HepG2 (cell line): Measurements from ENCODE around the gene KCNIP3. TPM values are rescaled to one million over a fixed set of nuclear protein-coding genes. Genes with fewer than 3 reads are reported as not detected.

Source experiments
- ATAC-seq: fragments of 200-7000 bp; cut with Tn5 transposase; 3 replicates; pipeline ENCODE4 v1.9.1; 2020; ENCODE audit warnings: mild to moderate bottlenecking, moderate library complexity
- BruUV-seq: library from RNA; stranded (reverse); fragments of 400-500 nt; replicated peaks from 2 replicates; lab custom pipeline; 2021; lab: Mats Ljungman, UMichigan
- CTCF ChIA-PET: fragments of 300-600 bp; formaldehyde crosslinking; extraction: SDS; loops from one replicate; lab custom pipeline; 2021; ENCODE audit warnings: low total read pairs, inconsistent platforms, low intra/inter-chr PET ratio; lab: Yijun Ruan, JAX
- POLR2A ChIA-PET: fragments of 350-600 bp; sonication (Branson Sonifier 250); formaldehyde crosslinking; loops from one replicate; lab custom pipeline; 2020; ENCODE audit warnings: antibody characterized with exemption, inconsistent platforms; lab: Yijun Ruan, JAX
- DNase-seq: peaks from one replicate; pipeline ENCODE4 v3.0.0-alpha.2; 2015; ENCODE audit warnings: low spot score
- FAIRE-seq: peaks from 3 replicates; lab custom pipeline; 2011; peaks lifted over from hg19 to GRCh38; lab: Jason Lieb, UNC
- H2AFZ ChIP-seq: one replicate; pipeline ENCODE4 v1.6.1; 2011; ENCODE audit warnings: low read length, inconsistent platforms
- H3K27ac ChIP-seq: fragments of 300-600 bp; 3 replicates; pipeline ENCODE4 v1.8.0; 2011; ENCODE audit warnings: mixed run types, mild to moderate bottlenecking, mixed read lengths, low read length, inconsistent platforms; ENCODE audit not compliant: insufficient read depth; ENCODE audit errors: extremely low read length
- H3K27me3 ChIP-seq, 2 experiments: fragments of 200-600 bp in 1 of 2; 2 replicates in 1 of 2; 3 replicates in 1 of 2; pipeline versions ENCODE4 v1.6.0 to v1.8.0; 2011; ENCODE audit warnings: low read length in 2 of 2, mild to moderate bottlenecking in 2 of 2, moderate library complexity in 2 of 2, inconsistent platforms in 1 of 2; ENCODE audit not compliant: insufficient read depth in 2 of 2, control insufficient read depth in 1 of 2
- H3K36me3 ChIP-seq, 2 experiments: fragments of 200-600 bp in 1 of 2; replicated peaks in 1 of 2; 2 replicates in 1 of 2; 3 replicates in 1 of 2; pipeline versions ENCODE4 v1.5.1 to v1.8.0; 2011; ENCODE audit warnings: low read length in 2 of 2, inconsistent platforms in 1 of 2; ENCODE audit not compliant: insufficient read depth in 2 of 2, control insufficient read depth in 1 of 2
- H3K4me1 ChIP-seq: 2 replicates; pipeline ENCODE4 v1.5.1; 2012; ENCODE audit warnings: low read length, inconsistent platforms; ENCODE audit not compliant: insufficient read depth
- H3K4me2 ChIP-seq: 2 replicates; pipeline ENCODE4 v1.6.0; 2011; ENCODE audit warnings: low read depth, low read length, inconsistent platforms
- H3K4me3 ChIP-seq, 3 experiments: fragments of 200-600 bp in 1 of 3; sonication (generic), shearing (Covaris generic) in 1 of 3; replicated peaks in 1 of 3; 2 replicates each; pipeline ENCODE4 v1.5.1; 2011 to 2016; ENCODE audit warnings: low read length in 3 of 3, inconsistent platforms in 2 of 3, low read depth in 2 of 3, mild to moderate bottlenecking in 2 of 3, control low read depth in 1 of 3, mixed read lengths in 1 of 3; ENCODE audit not compliant: insufficient read depth in 1 of 3
- H3K79me2 ChIP-seq: one replicate; pipeline ENCODE4 v1.6.1; 2011; ENCODE audit warnings: low read length, inconsistent platforms; ENCODE audit not compliant: insufficient read depth
- H3K9ac ChIP-seq: 2 replicates; pipeline ENCODE4 v1.6.0; 2011; ENCODE audit warnings: mild to moderate bottlenecking, low read depth, low read length, inconsistent platforms; ENCODE audit not compliant: insufficient read depth
- H3K9me3 ChIP-seq: 2 replicates; pipeline ENCODE4 v1.5.1; 2012; ENCODE audit warnings: mild to moderate bottlenecking, low read length
- H4K20me1 ChIP-seq: 2 replicates; pipeline ENCODE4 v1.6.0; 2011; ENCODE audit warnings: inconsistent platforms, mild to moderate bottlenecking, low read length, moderate library complexity; ENCODE audit not compliant: insufficient read depth
- ARID2 ChIP-seq: sonication (generic); formaldehyde crosslinking; IDR thresholded peaks from 2 replicates; pipeline ENCODE4 v1.8.1; 2022; ENCODE audit warnings: mild to moderate bottlenecking, missing genetic modification reagents, borderline replicate concordance
- CENPX ChIP-seq: sonication (generic); formaldehyde crosslinking; IDR thresholded peaks from 2 replicates; pipeline ENCODE4 v1.9.0; 2021; ENCODE audit warnings: mild to moderate bottlenecking, missing genetic modification reagents, moderate library complexity
- EHMT2 ChIP-seq: fragments of 200-600 bp; sonication (generic); IDR thresholded peaks from 2 replicates; pipeline ENCODE4 v1.7.0; 2017; ENCODE audit warnings: antibody characterized with exemption, low read depth, low read length, borderline replicate concordance
- IRF2 ChIP-seq: IDR thresholded peaks from 2 replicates; pipeline ENCODE4 v1.6.1; 2018; ENCODE audit warnings: missing genetic modification reagents, missing compliant biosample characterization
- MAFG ChIP-seq: sonication (generic); formaldehyde crosslinking; IDR thresholded peaks from 2 replicates; pipeline ENCODE4 v1.5.1; 2020; ENCODE audit warnings: mild to moderate bottlenecking, missing genetic modification reagents
- MIER2 ChIP-seq: IDR thresholded peaks from 2 replicates; pipeline ENCODE4 v1.6.1; 2016; ENCODE audit warnings: missing biosample characterization, missing genetic modification reagents
- MTA1 ChIP-seq: sonication (generic); formaldehyde crosslinking; IDR thresholded peaks from 2 replicates; pipeline ENCODE4 v1.4.0; 2020; ENCODE audit warnings: missing genetic modification reagents, mild to moderate bottlenecking, borderline replicate concordance
- ZNF792 ChIP-seq: IDR thresholded peaks from 2 replicates; pipeline ENCODE4 v1.6.1; 2016
- WGBS: methylation state at CpG from one replicate; pipeline ENCODE4 v1.1.6; 2017; ENCODE audit warnings: low lambda C conversion rate; 5-methylcytosine and 5-hydroxymethylcytosine counted together
- in situ Hi-C: cut with HindIII; loops from 2 replicates; pipeline ENCODE4 v1.10.0; 2017; ENCODE audit warnings: low pct_unique_long_range_greater_than_20kb; ENCODE audit not compliant: extremely low pct_ligation_motif_present
- intact Hi-C: fragments of 100-400 bp; cut with micrococcal nuclease; formaldehyde crosslinking; loops from one replicate; pipeline ENCODE4 v1.10.0; 2022; ENCODE audit not compliant: unreplicated experiment
- polyA plus RNA-seq, 8 experiments: library from polyadenylated mRNA; depleted of rRNA in 3 of 8; stranded (reverse) in 7 of 8; unstranded in 1 of 8; fragments of >200 nt; fragmentation: Illumina TruSeq in 4 of 8; extraction: Trizol in 4 of 8; gene quantifications; 2 replicates each; pipeline versions ENCODE4 v1.2.1 to v1.2.3, GENCODE V29; 2011 to 2016; ENCODE audit warnings: low read depth in 4 of 8, missing spikeins in 1 of 8, mixed read lengths in 1 of 8; ENCODE audit not compliant: insufficient read depth in 1 of 8
- total RNA-seq, 5 experiments: library from RNA; depleted of rRNA; stranded (reverse); fragments of >200 nt; fragmentation: Illumina TruSeq; extraction: Trizol; gene quantifications; 2 replicates each; pipeline ENCODE4 v1.2.3, GENCODE V29; 2016; ENCODE audit warnings: low read depth in 1 of 5
- TF ChIP-seq, protein P1 (sequence below), 2 experiments: IDR thresholded peaks; 2 replicates each; pipeline ENCODE4 v1.6.1; 2011 to 2012; ENCODE audit warnings: low read length in 2 of 2, borderline replicate concordance in 1 of 2, low read depth in 1 of 2, mild to moderate bottlenecking in 1 of 2, moderate library complexity in 1 of 2
- TF ChIP-seq, protein P2 (sequence below): sonication (generic); formaldehyde crosslinking; IDR thresholded peaks from 2 replicates; pipeline ENCODE4 v1.5.1; 2020; ENCODE audit warnings: mild to moderate bottlenecking, missing genetic modification reagents, moderate library complexity
- TF ChIP-seq, protein P3 (sequence below): sonication (generic); formaldehyde crosslinking; IDR thresholded peaks from 2 replicates; pipeline ENCODE4 v1.4.0; 2020; ENCODE audit warnings: missing genetic modification reagents

KCNIP3 gene
- total and polyA plus RNA-seq, 2 of the 13 experiments (the other 11 are each of a cell fraction or from before 2014, with no cell fraction given) = not detected

DNA sequence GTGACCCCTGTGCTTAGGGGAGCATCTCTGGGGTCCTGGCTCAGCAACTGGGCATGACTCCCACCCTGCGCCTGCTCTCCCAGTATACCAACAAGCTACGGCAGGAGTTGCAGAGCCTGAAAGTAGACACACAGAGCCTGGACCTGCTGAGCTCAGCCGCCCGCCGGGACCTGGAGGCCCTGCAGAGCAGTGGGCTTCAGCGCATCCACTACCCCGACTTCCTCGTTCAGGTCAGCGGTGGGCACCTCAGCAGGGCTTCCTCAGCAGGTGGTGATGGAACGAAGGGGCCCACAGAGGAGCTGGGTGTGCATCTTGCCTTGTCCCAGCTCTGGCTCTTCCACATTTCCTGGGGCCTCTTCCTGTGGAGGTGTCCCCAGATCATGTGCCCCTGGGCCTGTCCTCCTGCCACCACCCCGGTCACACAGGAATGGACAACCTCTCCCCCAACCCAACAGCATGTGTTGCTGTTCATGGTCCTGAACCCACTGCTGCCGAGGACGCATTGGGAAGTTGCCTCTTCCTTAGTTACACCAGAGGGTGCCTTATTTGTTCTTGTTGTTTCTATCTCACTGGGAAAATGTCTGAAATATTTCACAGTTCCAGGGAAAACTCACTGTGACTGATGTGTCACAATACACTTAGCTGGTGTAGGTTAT is 12.1 kb upstream of the KCNIP3 start:
- ChIA-PET CTCF (no interaction called here), POLR2A (no interaction called here)
- H3K27ac ChIP-seq = no peak overlapping the region
- ATAC-seq = no peak
- intact Hi-C loops (no loop called here), in situ Hi-C loops (no loop called here)
- no peak overlapping the region for H3K9ac ChIP-seq
- no peaks in the 10 kb centered on the region for H3K4me1 ChIP-seq
- H3K27me3 ChIP-seq = peaks cover 3 to 16% of the 10 kb centered on the region in 2 experiments; a peak in 4 of 5 replicates
- no peaks in the 10 kb centered on the region; the same call in 1 of the 2 replicates for H4K20me1 ChIP-seq
- H3K4me2 ChIP-seq = no peak overlapping the region
- no peaks in the 10 kb centered on the region for H3K36me3 ChIP-seq
- WGBS = 32% methylated on average over 5 of the region's 13 CpGs
- H3K79me2 ChIP-seq = no peaks in the 10 kb centered on the region
- H3K4me3 ChIP-seq = no peak overlapping the region
- no peaks in the 10 kb centered on the region for H3K9me3 ChIP-seq
- DNase-seq = no peak
- BruUV-seq = no TSS peak
- no peak for FAIRE-seq
- H2AFZ ChIP-seq = no peak overlapping the region
- TF ChIP-seq IRF2 (no peak), EHMT2 (no peak; the same call in 1 of the 2 replicates), MAFG (no peak), MIER2 (CRISPR knock-in tag) (peak; percentile 92), CENPX (CRISPR knock-in tag) (no peak), MTA1 (CRISPR knock-in tag) (no peak), ARID2 (CRISPR knock-in tag) (no peak), ZNF792 (CRISPR knock-in tag) (no peak)
- TF ChIP-seq, protein P1, sequence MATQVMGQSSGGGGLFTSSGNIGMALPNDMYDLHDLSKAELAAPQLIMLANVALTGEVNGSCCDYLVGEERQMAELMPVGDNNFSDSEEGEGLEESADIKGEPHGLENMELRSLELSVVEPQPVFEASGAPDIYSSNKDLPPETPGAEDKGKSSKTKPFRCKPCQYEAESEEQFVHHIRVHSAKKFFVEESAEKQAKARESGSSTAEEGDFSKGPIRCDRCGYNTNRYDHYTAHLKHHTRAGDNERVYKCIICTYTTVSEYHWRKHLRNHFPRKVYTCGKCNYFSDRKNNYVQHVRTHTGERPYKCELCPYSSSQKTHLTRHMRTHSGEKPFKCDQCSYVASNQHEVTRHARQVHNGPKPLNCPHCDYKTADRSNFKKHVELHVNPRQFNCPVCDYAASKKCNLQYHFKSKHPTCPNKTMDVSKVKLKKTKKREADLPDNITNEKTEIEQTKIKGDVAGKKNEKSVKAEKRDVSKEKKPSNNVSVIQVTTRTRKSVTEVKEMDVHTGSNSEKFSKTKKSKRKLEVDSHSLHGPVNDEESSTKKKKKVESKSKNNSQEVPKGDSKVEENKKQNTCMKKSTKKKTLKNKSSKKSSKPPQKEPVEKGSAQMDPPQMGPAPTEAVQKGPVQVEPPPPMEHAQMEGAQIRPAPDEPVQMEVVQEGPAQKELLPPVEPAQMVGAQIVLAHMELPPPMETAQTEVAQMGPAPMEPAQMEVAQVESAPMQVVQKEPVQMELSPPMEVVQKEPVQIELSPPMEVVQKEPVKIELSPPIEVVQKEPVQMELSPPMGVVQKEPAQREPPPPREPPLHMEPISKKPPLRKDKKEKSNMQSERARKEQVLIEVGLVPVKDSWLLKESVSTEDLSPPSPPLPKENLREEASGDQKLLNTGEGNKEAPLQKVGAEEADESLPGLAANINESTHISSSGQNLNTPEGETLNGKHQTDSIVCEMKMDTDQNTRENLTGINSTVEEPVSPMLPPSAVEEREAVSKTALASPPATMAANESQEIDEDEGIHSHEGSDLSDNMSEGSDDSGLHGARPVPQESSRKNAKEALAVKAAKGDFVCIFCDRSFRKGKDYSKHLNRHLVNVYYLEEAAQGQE (IDR thresholded peaks at IDR 0.05; ENCODE audit: borderline replicate concordance in 1 of 2, low read depth in 1 of 2, low read length in 2 of 2) = peak; percentile 61 to 90
- TF ChIP-seq, protein P2, sequence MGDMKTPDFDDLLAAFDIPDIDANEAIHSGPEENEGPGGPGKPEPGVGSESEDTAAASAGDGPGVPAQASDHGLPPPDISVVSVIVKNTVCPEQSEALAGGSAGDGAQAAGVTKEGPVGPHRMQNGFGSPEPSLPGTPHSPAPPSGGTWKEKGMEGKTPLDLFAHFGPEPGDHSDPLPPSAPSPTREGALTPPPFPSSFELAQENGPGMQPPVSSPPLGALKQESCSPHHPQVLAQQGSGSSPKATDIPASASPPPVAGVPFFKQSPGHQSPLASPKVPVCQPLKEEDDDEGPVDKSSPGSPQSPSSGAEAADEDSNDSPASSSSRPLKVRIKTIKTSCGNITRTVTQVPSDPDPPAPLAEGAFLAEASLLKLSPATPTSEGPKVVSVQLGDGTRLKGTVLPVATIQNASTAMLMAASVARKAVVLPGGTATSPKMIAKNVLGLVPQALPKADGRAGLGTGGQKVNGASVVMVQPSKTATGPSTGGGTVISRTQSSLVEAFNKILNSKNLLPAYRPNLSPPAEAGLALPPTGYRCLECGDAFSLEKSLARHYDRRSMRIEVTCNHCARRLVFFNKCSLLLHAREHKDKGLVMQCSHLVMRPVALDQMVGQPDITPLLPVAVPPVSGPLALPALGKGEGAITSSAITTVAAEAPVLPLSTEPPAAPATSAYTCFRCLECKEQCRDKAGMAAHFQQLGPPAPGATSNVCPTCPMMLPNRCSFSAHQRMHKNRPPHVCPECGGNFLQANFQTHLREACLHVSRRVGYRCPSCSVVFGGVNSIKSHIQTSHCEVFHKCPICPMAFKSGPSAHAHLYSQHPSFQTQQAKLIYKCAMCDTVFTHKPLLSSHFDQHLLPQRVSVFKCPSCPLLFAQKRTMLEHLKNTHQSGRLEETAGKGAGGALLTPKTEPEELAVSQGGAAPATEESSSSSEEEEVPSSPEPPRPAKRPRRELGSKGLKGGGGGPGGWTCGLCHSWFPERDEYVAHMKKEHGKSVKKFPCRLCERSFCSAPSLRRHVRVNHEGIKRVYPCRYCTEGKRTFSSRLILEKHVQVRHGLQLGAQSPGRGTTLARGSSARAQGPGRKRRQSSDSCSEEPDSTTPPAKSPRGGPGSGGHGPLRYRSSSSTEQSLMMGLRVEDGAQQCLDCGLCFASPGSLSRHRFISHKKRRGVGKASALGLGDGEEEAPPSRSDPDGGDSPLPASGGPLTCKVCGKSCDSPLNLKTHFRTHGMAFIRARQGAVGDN = no peak
- TF ChIP-seq, protein P3, sequence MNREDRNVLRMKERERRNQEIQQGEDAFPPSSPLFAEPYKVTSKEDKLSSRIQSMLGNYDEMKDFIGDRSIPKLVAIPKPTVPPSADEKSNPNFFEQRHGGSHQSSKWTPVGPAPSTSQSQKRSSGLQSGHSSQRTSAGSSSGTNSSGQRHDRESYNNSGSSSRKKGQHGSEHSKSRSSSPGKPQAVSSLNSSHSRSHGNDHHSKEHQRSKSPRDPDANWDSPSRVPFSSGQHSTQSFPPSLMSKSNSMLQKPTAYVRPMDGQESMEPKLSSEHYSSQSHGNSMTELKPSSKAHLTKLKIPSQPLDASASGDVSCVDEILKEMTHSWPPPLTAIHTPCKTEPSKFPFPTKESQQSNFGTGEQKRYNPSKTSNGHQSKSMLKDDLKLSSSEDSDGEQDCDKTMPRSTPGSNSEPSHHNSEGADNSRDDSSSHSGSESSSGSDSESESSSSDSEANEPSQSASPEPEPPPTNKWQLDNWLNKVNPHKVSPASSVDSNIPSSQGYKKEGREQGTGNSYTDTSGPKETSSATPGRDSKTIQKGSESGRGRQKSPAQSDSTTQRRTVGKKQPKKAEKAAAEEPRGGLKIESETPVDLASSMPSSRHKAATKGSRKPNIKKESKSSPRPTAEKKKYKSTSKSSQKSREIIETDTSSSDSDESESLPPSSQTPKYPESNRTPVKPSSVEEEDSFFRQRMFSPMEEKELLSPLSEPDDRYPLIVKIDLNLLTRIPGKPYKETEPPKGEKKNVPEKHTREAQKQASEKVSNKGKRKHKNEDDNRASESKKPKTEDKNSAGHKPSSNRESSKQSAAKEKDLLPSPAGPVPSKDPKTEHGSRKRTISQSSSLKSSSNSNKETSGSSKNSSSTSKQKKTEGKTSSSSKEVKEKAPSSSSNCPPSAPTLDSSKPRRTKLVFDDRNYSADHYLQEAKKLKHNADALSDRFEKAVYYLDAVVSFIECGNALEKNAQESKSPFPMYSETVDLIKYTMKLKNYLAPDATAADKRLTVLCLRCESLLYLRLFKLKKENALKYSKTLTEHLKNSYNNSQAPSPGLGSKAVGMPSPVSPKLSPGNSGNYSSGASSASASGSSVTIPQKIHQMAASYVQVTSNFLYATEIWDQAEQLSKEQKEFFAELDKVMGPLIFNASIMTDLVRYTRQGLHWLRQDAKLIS (CRISPR knock-in tag) = no peak
